GM10266 (cell line): Measurements from ENCODE around the gene CSNK1A1L.

ENCODE experiments used
- DNase-seq: peaks from one replicate; pipeline ENCODE4 v3.0.0; 2012; ENCODE audit errors: extremely low spot score
- CTCF ChIP-seq: IDR thresholded peaks from 2 replicates; pipeline ENCODE4 v1.5.1; 2012; ENCODE audit warnings: mild to moderate bottlenecking, low read depth; ENCODE audit not compliant: control insufficient read depth, insufficient read depth; ENCODE audit errors: missing control alignments

Gene CSNK1A1L

DNA sequence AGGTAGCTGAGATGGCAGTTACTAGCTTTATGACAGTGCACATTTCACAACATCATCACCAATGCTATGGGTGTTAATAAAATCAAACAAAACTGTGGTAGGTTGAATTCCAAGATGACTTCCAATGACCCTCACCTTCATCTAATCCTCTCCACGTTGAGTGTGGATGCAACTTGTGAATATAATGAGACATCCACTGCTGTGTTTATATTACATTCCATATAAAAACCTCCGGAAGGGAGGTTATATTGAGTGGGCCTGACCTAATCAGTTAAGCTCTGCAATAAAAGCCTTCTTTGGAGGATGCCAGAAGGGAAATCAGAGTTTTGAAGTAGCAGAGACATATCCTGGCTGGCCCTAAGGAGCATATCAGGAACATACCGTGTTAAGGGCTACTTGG lies 25.6 kb upstream of the CSNK1A1L start:
- no peak for TF ChIP-seq CTCF
- DNase-seq, result no peak

DNA sequence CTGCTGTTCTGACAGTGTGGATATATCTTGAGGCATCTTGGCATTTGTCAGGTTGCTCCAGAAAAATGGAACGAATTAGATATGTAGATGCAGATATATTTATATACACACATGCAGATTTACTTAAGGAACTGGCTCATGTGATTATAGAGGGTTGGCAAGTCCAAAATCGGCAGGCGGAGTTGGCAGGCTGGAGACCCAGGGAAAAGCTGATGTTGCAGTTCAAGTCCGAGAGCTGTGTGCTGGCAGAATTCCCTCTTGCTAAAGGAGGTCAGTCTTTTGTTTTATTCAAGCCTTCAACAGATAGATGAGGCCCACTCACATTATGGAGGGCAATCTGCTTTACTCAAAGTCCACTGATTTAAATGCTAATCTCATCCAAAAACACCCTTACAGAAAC lies 24.4 kb upstream of the CSNK1A1L start:
- TF ChIP-seq CTCF, result no peak

DNA sequence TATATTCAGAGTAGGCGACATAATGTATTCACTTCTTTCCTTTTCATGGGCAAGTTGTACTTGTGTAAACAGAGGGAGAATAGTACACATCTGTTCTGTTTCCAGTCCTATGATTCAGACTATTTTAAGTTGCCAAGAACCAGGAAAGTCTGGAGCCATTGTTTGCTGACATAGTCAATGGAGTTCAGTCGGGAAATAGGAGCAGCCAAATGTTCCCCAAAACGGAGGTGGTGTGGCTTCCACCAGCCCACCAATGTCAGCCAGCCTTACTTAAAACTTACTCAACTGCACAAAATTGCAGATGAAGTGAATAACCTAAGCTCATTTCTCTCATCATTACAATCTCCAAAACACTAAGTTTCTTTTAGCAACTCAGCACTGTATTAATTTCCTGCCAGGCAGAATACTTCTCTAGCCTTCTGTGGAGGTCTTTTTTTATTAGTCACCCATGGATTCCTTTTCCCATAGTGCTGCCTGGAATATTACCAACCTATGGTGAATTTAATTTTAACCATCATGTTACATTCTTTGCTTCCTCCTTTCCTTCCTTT lies 22.3 kb upstream of the CSNK1A1L start:
- no peak for TF ChIP-seq CTCF
- DNase-seq, result no peak

More for the DNA sequence above, 24.4 kb upstream of the CSNK1A1L start:
- DNase-seq, result no peak

- no peak for TF ChIP-seq CTCF
- no peak for DNase-seq
Observed at GRCh38 chr13:37123337-37123736, 17.9 kb upstream of the CSNK1A1L start.

DNA sequence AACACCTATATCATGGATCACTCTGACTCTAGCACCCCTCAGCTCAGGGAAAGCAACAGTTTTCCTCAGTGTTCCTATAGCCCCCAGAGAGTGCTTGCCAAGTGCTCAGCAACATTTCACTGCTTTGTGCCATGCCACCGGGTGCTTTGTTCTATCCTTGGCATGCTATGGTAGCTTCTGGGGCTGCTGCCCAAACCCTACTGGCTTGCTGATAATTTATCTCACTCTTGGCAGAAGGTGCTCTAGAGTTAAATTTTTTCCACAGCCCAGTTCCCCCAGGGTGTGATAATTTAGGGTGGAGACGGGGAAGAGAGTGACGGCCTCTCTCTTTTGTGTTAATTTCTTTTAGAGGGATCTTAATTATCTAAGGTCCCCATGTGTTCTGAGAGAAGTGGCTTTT lies 12.6 kb upstream of the CSNK1A1L start:
- no peak for TF ChIP-seq CTCF
- DNase-seq, result no peak

GRCh38 chr13:37114250-37114649 lies 8.8 kb upstream of the CSNK1A1L start:
- TF ChIP-seq CTCF, result no peak
- DNase-seq, result no peak

DNA sequence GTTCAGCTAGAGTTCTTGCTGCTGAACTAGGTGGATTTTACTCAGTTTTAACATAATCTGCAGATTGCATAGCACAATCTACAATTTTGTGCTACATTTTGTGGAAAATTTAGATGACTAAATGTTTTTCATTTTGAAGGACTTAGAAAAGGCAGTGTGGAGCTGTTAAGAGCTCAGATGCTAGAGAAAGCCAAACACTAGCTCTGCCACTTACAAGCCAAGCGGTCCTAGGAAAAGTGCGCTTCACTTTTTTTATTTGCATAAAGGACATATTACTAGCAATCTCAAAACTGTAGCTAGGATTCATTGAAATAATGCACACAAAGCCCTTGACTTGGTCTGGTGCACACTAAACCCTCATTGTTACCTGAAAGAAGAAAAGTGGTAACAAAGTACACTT lies 8.1 kb upstream of the CSNK1A1L start:
- no peak for DNase-seq
- no peak for TF ChIP-seq CTCF
